Activated T-helper 2 cell treated with anti-CD3 and anti-CD28 coated beads, Interferon-gamma antibody, Interleukin-2, Interleukin-4, amounts not matched to agents 10 μg/mL and 5 μg/mL and 100 μg/mL, durations not matched to agents 14 hours and 24 hours and 36 hours (primary cell): Measurements from ENCODE around the gene ANKRD11. TPM values are rescaled to one million over a fixed set of nuclear protein-coding genes. Genes with fewer than 3 reads are reported as not detected.
"Not testable (repeated sequence)": the region's sequence is repeated elsewhere in the genome, so short reads cannot be mapped to it uniquely, and the experiment has no call there.

ENCODE experiments used
- DNase-seq: peaks from one replicate; pipeline ENCODE4 v3.0.0; 2021; ENCODE audit warnings: low spot score
- H3K27ac Mint-ChIP-seq: one replicate; pipeline ENCODE4 v1.8.0; 2021; ENCODE audit warnings: mixed read lengths
- H3K27me3 Mint-ChIP-seq: one replicate; pipeline ENCODE4 v1.8.0; 2021; ENCODE audit warnings: low read depth, mixed read lengths
- H3K36me3 Mint-ChIP-seq: one replicate; pipeline ENCODE4 v1.8.0; 2021; ENCODE audit warnings: low read depth, mixed read lengths
- H3K4me1 Mint-ChIP-seq: one replicate; pipeline ENCODE4 v1.8.0; 2021; ENCODE audit warnings: low read depth, mixed read lengths
- H3K4me3 Mint-ChIP-seq: one replicate; pipeline ENCODE4 v1.8.0; 2021; ENCODE audit warnings: low read depth, mild to moderate bottlenecking, moderate library complexity, mixed read lengths
- H3K9me3 Mint-ChIP-seq: one replicate; pipeline ENCODE4 v1.8.0; 2021; ENCODE audit warnings: mixed read lengths
- intact Hi-C: fragments of 100-400 bp; cut with micrococcal nuclease; formaldehyde crosslinking; loops from one replicate; pipeline ENCODE4 v1.15.1; 2023
- total RNA-seq: library from RNA; stranded (reverse); gene quantifications from 2 replicates; pipeline ENCODE4 v1.2.3, GENCODE V29; 2022

Gene ANKRD11
- total RNA-seq, 1 donor from 2014 or later = 144 TPM

- H3K27me3 Mint-ChIP-seq = no peaks in the 10 kb centered on the region
- peak overlapping the region; percentile 86 for H3K27ac Mint-ChIP-seq
- H3K4me3 Mint-ChIP-seq = peak overlapping the region; percentile 15
- no peaks in the 10 kb centered on the region for H3K9me3 Mint-ChIP-seq
- H3K36me3 Mint-ChIP-seq = peaks cover 10% of the 10 kb centered on the region
- peaks cover 62% of the 10 kb centered on the region for H3K4me1 Mint-ChIP-seq
- DNase-seq = no peak
- intact Hi-C loops = no loop called here
Observed at GRCh38 chr16:89383095-89384003, 107.0 kb downstream of the ANKRD11 start.

- H3K9me3 Mint-ChIP-seq, DNase-seq, H3K27me3 Mint-ChIP-seq, H3K36me3 Mint-ChIP-seq, intact Hi-C loops, H3K4me3 Mint-ChIP-seq: not testable (repeated sequence)
- H3K4me1 Mint-ChIP-seq = peaks cover 58% of the 10 kb centered on the region
- H3K27ac Mint-ChIP-seq = peak overlapping the region; percentile 86
Observed at GRCh38 chr16:89382555-89382954, 107.8 kb downstream of the ANKRD11 start.

DNA sequence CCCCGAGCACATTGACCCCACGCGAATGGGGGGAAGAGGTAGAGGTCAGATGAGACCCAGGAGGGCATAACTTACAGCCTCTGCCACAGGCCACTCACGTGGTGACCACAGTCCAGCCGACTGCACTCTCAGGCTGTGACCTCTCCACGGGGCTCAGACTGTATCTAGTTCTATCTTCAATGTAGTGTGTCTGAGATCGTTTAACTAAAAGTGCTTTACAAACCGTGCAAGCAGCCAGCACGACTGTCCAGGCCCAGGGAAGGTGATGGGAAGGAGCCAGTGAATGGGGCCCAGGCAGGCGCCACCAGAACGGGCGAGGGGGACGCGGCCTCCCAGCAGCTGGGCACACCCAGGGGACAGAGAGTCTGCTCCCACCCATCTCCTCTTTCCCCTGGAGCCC is 108.6 kb downstream of the ANKRD11 start:
- H3K36me3 Mint-ChIP-seq = peaks cover 13% of the 10 kb centered on the region
- DNase-seq = no peak
- peak overlapping the region; percentile 64 for H3K27ac Mint-ChIP-seq
- no peak overlapping the region for H3K4me3 Mint-ChIP-seq
- intact Hi-C loops = no loop called here
- no peaks in the 10 kb centered on the region for H3K27me3 Mint-ChIP-seq
- H3K4me1 Mint-ChIP-seq = peaks cover 58% of the 10 kb centered on the region
- no peaks in the 10 kb centered on the region for H3K9me3 Mint-ChIP-seq

DNA sequence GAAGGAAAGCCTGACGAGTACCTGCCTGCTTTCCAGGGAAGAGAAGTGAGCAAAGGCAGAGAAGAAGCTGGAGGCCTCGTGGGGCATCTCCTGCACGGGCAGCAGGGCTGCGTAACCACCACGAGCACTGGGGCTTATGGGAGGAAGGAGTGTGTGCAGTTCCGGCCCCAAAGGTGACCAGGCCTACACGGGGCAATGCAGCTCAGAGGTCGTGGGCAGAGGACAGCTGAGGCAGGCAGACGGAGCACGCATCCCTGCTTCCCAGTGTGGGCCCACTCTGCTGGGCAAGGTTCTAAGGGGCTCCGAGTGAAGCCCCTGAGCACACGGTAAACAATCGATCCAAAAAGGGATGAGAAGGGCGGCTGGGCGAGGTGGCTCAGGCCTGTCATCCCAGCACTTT is 109.7 kb downstream of the ANKRD11 start:
- Mint-ChIP-seq H3K27me3 (no peaks in the 10 kb centered on the region), H3K4me3 (no peak overlapping the region), H3K4me1 (peaks cover 51% of the 10 kb centered on the region), H3K9me3 (peaks cover 4% of the 10 kb centered on the region), H3K27ac (no peak overlapping the region), H3K36me3 (peaks cover 19% of the 10 kb centered on the region)
- no peak for DNase-seq
- intact Hi-C loops = no loop called here

- Mint-ChIP-seq H3K4me1 (peaks cover 44% of the 10 kb centered on the region), H3K27ac (peak overlapping the region; percentile 59), H3K4me3 (no peak overlapping the region), H3K9me3 (peaks cover 4% of the 10 kb centered on the region), H3K27me3 (no peaks in the 10 kb centered on the region), H3K36me3 (peaks cover 16% of the 10 kb centered on the region)
- intact Hi-C loops = no loop called here
- DNase-seq = no peak
Observed at GRCh38 chr16:89378947-89379771, 111.2 kb downstream of the ANKRD11 start.

- Mint-ChIP-seq H3K27ac (peak overlapping the region; percentile 64), H3K9me3 (peaks cover 4% of the 10 kb centered on the region), H3K4me1 (peaks cover 31% of the 10 kb centered on the region), H3K27me3 (no peaks in the 10 kb centered on the region), H3K36me3 (peaks cover 21% of the 10 kb centered on the region), H3K4me3 (no peak overlapping the region)
- DNase-seq = no peak
- intact Hi-C loops = no loop called here
Observed at GRCh38 chr16:89377453-89377848, 112.9 kb downstream of the ANKRD11 start.

GRCh38 chr16:89376812-89377452 is 113.4 kb downstream of the ANKRD11 start:
- no peaks in the 10 kb centered on the region for H3K27me3 Mint-ChIP-seq

GRCh38 chr16:89375686-89376085 is 114.7 kb downstream of the ANKRD11 start:
- intact Hi-C loops = no loop called here
- H3K27ac Mint-ChIP-seq = no peak overlapping the region
- DNase-seq = no peak
- peaks cover 21% of the 10 kb centered on the region for H3K36me3 Mint-ChIP-seq
- H3K4me3 Mint-ChIP-seq = no peak overlapping the region
- H3K9me3 Mint-ChIP-seq = peaks cover 4% of the 10 kb centered on the region
- no peaks in the 10 kb centered on the region for H3K27me3 Mint-ChIP-seq
- H3K4me1 Mint-ChIP-seq = peaks cover 25% of the 10 kb centered on the region

More at GRCh38 chr16:89376812-89377452, 113.4 kb downstream of the ANKRD11 start:
- intact Hi-C loops = no loop called here
- peaks cover 21% of the 10 kb centered on the region for H3K36me3 Mint-ChIP-seq
- peaks cover 4% of the 10 kb centered on the region for H3K9me3 Mint-ChIP-seq
- peak overlapping the region; percentile 48 for H3K27ac Mint-ChIP-seq
- DNase-seq = no peak
- peaks cover 30% of the 10 kb centered on the region for H3K4me1 Mint-ChIP-seq
- H3K4me3 Mint-ChIP-seq = no peak overlapping the region

GRCh38 chr16:89375021-89375420 is 115.3 kb downstream of the ANKRD11 start:
- intact Hi-C loops = no loop called here
- Mint-ChIP-seq H3K4me1 (peaks cover 23% of the 10 kb centered on the region), H3K27ac (no peak overlapping the region), H3K36me3 (peaks cover 21% of the 10 kb centered on the region), H3K4me3 (no peak overlapping the region), H3K27me3 (no peaks in the 10 kb centered on the region), H3K9me3 (peaks cover 4% of the 10 kb centered on the region)
- DNase-seq = no peak

- intact Hi-C loops = no loop called here
- H3K36me3 Mint-ChIP-seq = peaks cover 21% of the 10 kb centered on the region
- H3K4me3 Mint-ChIP-seq = no peak overlapping the region
- H3K4me1 Mint-ChIP-seq = peaks cover 23% of the 10 kb centered on the region
- peaks cover 4% of the 10 kb centered on the region for H3K9me3 Mint-ChIP-seq
- H3K27ac Mint-ChIP-seq = no peak overlapping the region
- no peak for DNase-seq
- H3K27me3 Mint-ChIP-seq = no peaks in the 10 kb centered on the region
Observed at GRCh38 chr16:89374393-89374960, 115.9 kb downstream of the ANKRD11 start.

DNA sequence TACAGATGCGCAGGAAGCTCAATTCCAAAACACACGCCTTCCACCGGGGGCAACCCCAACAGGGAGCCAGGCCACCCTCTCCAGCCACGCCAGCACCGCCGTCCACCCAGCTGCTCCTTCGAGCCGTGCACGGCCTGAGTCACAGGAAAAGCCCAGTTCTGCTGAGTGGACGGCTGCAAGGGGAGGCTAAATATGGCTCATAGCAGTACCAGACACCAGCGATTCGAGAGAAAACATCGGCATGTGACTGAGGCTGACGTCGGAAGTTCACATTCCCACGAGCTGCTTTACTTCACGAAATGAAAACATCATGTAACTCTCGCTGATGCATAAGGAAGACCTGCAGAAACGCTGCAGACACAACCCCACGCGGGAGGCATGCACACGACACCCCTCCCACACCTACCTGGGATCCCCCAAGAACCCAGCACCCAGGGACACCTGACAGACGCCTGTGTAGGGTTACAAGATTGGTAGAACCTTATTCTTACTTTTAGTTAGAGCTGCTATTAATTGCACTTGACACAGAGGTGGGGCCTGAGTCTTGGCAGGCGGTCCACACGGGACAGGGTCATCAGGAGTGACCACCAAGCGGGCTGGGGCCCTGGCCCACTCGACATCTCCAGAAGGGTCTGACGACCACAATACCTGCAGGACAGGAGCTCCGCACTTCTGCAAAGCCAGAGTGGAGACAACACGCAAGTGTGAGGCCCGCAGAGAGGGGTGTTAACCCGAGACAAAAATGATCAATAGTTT is 116.8 kb downstream of the ANKRD11 start:
- H3K4me1 Mint-ChIP-seq = peaks cover 28% of the 10 kb centered on the region
- H3K36me3 Mint-ChIP-seq = peaks cover 21% of the 10 kb centered on the region
- no peak overlapping the region for H3K27ac Mint-ChIP-seq
- no peaks in the 10 kb centered on the region for H3K27me3 Mint-ChIP-seq
- no peak for DNase-seq
- no peak overlapping the region for H3K4me3 Mint-ChIP-seq
- H3K9me3 Mint-ChIP-seq = peaks cover 4% of the 10 kb centered on the region
- intact Hi-C loops = no loop called here
